A673 (cell line): Measurements from ENCODE around the gene SBF2. TPM values are rescaled to one million over a fixed set of nuclear protein-coding genes. Genes with fewer than 3 reads are reported as not detected.
A peak's percentile ranks its signal among the peaks of the same experiment; 100 is the strongest.
"Not testable (repeated sequence)": the region's sequence is repeated elsewhere in the genome, so short reads cannot be mapped to it uniquely, and the experiment has no call there.

Source experiments
- BruUV-seq: library from RNA; stranded (reverse); fragments of 400-500 nt; replicated peaks from 2 replicates; lab custom pipeline; 2021; lab: Mats Ljungman, UMichigan
- CTCF ChIA-PET: fragments of 300-600 bp; sonication (Branson Sonifier 250); formaldehyde crosslinking; loops from one replicate; lab custom pipeline; 2022; ENCODE audit warnings: antibody characterized with exemption; lab: Charles Lee
- POLR2A ChIA-PET: fragments of 300-600 bp; sonication (Branson Sonifier 250); formaldehyde crosslinking; loops from one replicate; lab custom pipeline; 2022; ENCODE audit warnings: antibody characterized with exemption; ENCODE audit not compliant: low non-redundant PET; lab: Charles Lee
- DNase-seq: peaks from one replicate; pipeline ENCODE4 v3.0.0-alpha.2; 2015; ENCODE audit warnings: low spot score
- H3K27ac ChIP-seq: fragments of 200-600 bp; sonication (generic); 2 replicates; pipeline ENCODE4 v1.5.1; 2016; ENCODE audit warnings: mixed run types, low read depth, mild to moderate bottlenecking, mixed read lengths, antibody characterized with exemption, low read length; ENCODE audit not compliant: poor library complexity, severe bottlenecking
- H3K27me3 ChIP-seq: fragments of 200-600 bp; sonication (generic); replicated peaks from 2 replicates; pipeline ENCODE4 v1.6.1; 2017; ENCODE audit warnings: mixed run types, low read depth, mild to moderate bottlenecking, mixed read lengths, antibody characterized with exemption, low read length; ENCODE audit not compliant: insufficient read depth, poor library complexity
- H3K36me3 ChIP-seq: fragments of 200-600 bp; sonication (generic); 2 replicates; pipeline ENCODE4 v1.6.1; 2016; ENCODE audit warnings: mixed run types, mild to moderate bottlenecking, mixed read lengths, antibody characterized with exemption, low read length; ENCODE audit not compliant: insufficient read depth, poor library complexity, severe bottlenecking
- H3K4me1 ChIP-seq: fragments of 200-600 bp; sonication (generic); 2 replicates; pipeline ENCODE4 v1.6.1; 2017; ENCODE audit warnings: mixed run types, mild to moderate bottlenecking, mixed read lengths, antibody characterized with exemption, low read length; ENCODE audit not compliant: insufficient read depth, poor library complexity, severe bottlenecking
- H3K4me3 ChIP-seq: fragments of 200-600 bp; sonication (generic); 2 replicates; pipeline ENCODE4 v1.5.1; 2016; ENCODE audit warnings: low read depth, mixed run types, mild to moderate bottlenecking, mixed read lengths, low read length; ENCODE audit not compliant: poor library complexity, severe bottlenecking
- H3K9me3 ChIP-seq: fragments of 200-600 bp; sonication (generic); 2 replicates; pipeline ENCODE4 v1.6.1; 2016; ENCODE audit warnings: mixed run types, low read depth, mild to moderate bottlenecking, mixed read lengths, antibody characterized with exemption, low read length; ENCODE audit not compliant: poor library complexity, severe bottlenecking
- EZH2 ChIP-seq: fragments of 200-600 bp; sonication (generic); IDR thresholded peaks from 2 replicates; pipeline ENCODE4 v1.6.1; 2017; ENCODE audit warnings: borderline replicate concordance, low read depth, mild to moderate bottlenecking, mixed read lengths, antibody characterized with exemption, low read length; ENCODE audit not compliant: poor library complexity, severe bottlenecking
- intact Hi-C: fragments of 100-400 bp; cut with micrococcal nuclease; formaldehyde crosslinking; loops from one replicate; pipeline ENCODE4 v1.10.0; 2022; ENCODE audit not compliant: unreplicated experiment
- total RNA-seq: library from RNA; stranded (reverse); gene quantifications from 2 replicates; pipeline ENCODE4 v1.2.3, GENCODE V29; 2021
- TF ChIP-seq, protein P1 (sequence below): fragments of 300-800, 200-600 bp; sonication (generic); conservative IDR thresholded peaks from 2 replicates; pipeline ENCODE4 v1.5.1; 2017; ENCODE audit warnings: low read depth, mild to moderate bottlenecking, antibody characterized with exemption, low read length, moderate library complexity, mixed read lengths

The SBF2 gene
- total RNA-seq, 1 experiment from 2014 or later: 31.8 TPM

DNA sequence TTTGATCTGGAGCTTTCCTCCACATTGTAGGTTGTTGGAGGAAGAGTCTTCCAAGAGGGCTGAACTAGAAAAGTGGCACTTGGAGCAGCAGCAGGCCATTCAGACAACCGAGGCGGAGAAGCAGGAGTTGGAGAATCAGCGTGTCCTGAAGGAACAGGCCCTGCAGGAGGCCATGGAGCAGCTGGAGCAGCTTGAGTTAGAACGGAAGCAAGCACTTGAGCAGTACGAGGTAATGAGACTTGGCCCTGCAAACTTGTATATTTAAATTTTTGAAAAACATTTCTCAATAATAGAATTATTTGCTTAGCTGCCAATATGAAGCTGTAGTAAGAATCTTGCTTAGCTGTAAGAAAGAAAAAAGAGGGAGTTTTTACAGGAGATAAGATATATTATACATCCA is 546.2 kb downstream of the SBF2 start:
- CTCF ChIA-PET: interaction anchor here (0.8 to 2.0 kb wide), 6 partner anchors 31 to 241 kb away, joined by 3 to 14 read pairs (median 4); no protein-coding TSS in a partner anchor
- H3K4me1 ChIP-seq: peaks cover 18% of the 10 kb centered on the region
- no TSS peak for BruUV-seq
- peaks cover 4% of the 10 kb centered on the region for H3K36me3 ChIP-seq
- peak overlapping the region; percentile 69 for H3K27ac ChIP-seq
- POLR2A ChIA-PET: interaction anchor here (0.6 kb wide), 1 partner anchor 383 kb away, joined by 3 read pairs; no protein-coding TSS in a partner anchor
- TF ChIP-seq EZH2: no peak
- H3K27me3 ChIP-seq: no peaks in the 10 kb centered on the region
- no peak overlapping the region for H3K4me3 ChIP-seq
- DNase-seq: peak; percentile 81
- intact Hi-C loops: loop anchor here (1.0 to 10.0 kb wide), 2 partner anchors 135 to 213 kb away; no protein-coding TSS in a partner anchor
- H3K9me3 ChIP-seq: no peaks in the 10 kb centered on the region

DNA sequence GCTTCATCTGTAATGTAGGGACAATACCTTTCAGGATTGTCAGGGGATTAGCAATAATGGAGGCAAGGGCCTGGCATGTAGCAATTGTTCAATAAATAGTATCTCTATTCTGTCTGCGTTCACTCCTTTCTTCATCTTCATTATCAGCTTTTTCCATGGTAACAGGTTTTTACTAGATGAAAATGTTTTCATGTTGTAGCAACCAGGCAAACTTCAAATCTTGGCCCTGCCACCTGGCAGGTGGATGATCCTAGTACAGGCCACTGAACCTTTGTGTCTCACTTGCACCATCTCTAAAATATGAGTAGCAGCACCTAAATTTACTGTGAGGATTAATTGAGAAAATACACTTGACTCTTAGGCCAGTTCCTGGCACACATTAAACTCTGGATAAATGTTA is 546.8 kb downstream of the SBF2 start:
- H3K4me3 ChIP-seq: no peak overlapping the region
- intact Hi-C loops: loop anchor here (10.0 kb wide), 1 partner anchor 212 kb away; no protein-coding TSS in a partner anchor
- ChIA-PET CTCF (interaction anchor here (1.7 to 2.0 kb wide), 2 partner anchors 134 to 212 kb away, joined by 6 to 14 read pairs; no protein-coding TSS in a partner anchor), POLR2A (interaction anchor here (0.5 kb wide), 1 partner anchor 164 kb away, joined by 3 read pairs; no protein-coding TSS in a partner anchor)
- DNase-seq: no peak
- H3K27ac ChIP-seq: peak overlapping the region; percentile 69
- H3K36me3 ChIP-seq: peaks cover 4% of the 10 kb centered on the region
- H3K27me3 ChIP-seq: no peaks in the 10 kb centered on the region
- no peaks in the 10 kb centered on the region for H3K9me3 ChIP-seq
- H3K4me1 ChIP-seq: peaks cover 18% of the 10 kb centered on the region
- no TSS peak for BruUV-seq
- TF ChIP-seq EZH2: no peak
- TF ChIP-seq, protein P1, sequence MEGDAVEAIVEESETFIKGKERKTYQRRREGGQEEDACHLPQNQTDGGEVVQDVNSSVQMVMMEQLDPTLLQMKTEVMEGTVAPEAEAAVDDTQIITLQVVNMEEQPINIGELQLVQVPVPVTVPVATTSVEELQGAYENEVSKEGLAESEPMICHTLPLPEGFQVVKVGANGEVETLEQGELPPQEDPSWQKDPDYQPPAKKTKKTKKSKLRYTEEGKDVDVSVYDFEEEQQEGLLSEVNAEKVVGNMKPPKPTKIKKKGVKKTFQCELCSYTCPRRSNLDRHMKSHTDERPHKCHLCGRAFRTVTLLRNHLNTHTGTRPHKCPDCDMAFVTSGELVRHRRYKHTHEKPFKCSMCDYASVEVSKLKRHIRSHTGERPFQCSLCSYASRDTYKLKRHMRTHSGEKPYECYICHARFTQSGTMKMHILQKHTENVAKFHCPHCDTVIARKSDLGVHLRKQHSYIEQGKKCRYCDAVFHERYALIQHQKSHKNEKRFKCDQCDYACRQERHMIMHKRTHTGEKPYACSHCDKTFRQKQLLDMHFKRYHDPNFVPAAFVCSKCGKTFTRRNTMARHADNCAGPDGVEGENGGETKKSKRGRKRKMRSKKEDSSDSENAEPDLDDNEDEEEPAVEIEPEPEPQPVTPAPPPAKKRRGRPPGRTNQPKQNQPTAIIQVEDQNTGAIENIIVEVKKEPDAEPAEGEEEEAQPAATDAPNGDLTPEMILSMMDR: no peak

DNA sequence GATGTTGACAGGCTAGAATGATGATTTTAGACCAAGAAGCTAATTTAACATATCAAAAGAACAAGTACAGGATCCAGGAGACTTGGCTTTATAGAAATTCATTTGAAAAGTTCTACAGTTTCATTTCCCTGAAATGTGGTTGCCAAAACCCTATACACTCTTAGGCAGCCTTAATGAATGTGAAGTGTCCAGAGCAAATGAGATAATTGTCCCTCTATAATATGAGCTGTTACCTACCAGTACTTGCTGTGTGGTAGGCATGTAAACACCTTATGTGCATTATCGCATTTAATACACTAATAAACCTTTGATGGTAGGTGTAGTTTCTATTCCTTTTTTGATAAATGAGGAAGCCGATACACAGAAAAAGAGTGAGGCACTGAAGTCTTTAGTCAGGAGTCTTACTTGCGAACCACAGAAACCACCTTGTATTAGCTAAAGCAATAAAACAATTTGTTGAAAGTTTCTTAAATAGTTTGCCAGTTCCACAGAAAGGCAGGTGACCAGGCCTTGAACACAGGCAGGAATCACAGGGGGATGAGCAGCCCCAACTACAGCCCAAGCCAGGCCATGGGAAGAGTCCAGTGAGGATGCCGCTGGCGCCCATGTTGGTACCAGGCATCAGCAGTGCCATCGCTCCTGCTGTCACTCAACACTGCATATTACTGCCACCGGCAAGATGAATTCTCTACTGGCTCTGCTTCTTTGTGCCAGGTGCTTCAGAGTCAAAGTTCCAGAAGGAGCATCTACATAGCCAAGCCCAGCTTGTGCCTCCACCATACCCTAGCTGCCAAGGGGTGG is 548.4 kb downstream of the SBF2 start:
- H3K27me3 ChIP-seq: no peaks in the 10 kb centered on the region
- TF ChIP-seq, protein P1: no peak
- no TSS peak for BruUV-seq
- POLR2A ChIA-PET: no interaction called here
- peaks cover 18% of the 10 kb centered on the region for H3K4me1 ChIP-seq
- no peak overlapping the region for H3K4me3 ChIP-seq
- CTCF ChIA-PET: no interaction called here
- intact Hi-C loops: loop anchor here (10.0 kb wide), 1 partner anchor 211 kb away; no protein-coding TSS in a partner anchor
- DNase-seq: no peak
- peaks cover 4% of the 10 kb centered on the region for H3K36me3 ChIP-seq
- H3K9me3 ChIP-seq: no peaks in the 10 kb centered on the region
- H3K27ac ChIP-seq: no peak overlapping the region

DNA sequence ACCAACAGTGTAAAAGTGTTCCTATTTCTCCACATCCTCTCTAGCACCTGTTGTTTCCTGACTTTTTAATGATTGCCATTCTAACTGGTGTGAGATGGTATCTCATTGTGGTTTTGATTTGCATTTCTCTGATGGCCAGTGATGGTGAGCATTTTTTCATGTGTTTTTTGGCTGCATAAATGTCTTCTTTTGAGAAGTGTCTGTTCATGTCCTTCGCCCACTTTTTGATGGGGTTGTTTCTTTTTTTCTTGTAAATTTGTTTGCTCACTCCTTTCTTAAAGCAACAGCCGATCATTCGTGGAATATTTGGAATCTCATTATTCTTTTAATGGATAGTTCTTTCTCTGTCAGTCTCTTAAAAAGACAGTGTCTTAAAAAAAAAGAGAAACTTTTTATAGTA is 550.5 kb downstream of the SBF2 start:
- DNase-seq, H3K27me3 ChIP-seq, H3K36me3 ChIP-seq, H3K9me3 ChIP-seq, CTCF ChIA-PET, POLR2A ChIA-PET, BruUV-seq, H3K4me3 ChIP-seq, H3K27ac ChIP-seq: not testable (repeated sequence)
- peaks cover 15% of the 10 kb centered on the region for H3K4me1 ChIP-seq
- intact Hi-C loops: loop anchor here (10.0 kb wide), 1 partner anchor 209 kb away; no protein-coding TSS in a partner anchor
